ENCODE results near the gene RINT1. TPM values are rescaled to one million over a fixed set of nuclear protein-coding genes. Genes with fewer than 3 reads are reported as not detected.
"Not testable (repeated sequence)": the region's sequence is repeated elsewhere in the genome, so short reads cannot be mapped to it uniquely, and the experiment has no call there.

Gene RINT1
- total RNA-seq, 1 experiment from 2014 or later: 7.8 TPM

DNA sequence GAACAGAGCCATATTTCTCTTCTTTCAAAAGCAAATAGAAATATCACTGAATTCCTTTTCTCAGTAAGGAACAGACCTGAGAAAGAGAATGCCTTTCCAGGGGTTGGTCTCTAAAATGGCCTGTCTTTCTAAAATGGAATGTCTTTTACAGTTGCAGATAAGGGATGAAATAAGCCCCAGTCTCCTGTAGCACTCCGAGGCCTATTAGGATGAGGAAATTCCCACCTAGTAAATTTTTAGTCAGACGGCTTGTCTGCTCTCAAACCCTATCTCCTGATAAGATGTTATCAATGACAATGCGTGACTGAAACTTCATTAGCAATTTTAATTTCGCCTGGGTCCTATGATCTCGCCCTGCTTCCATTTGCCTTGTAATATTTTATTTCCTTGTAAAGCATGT is 52.2 kb downstream of the RINT1 start:
- Histone ChIP-seq H3K9me3 (no peaks in the 10 kb centered on the region), H3K4me3 (no peak overlapping the region), H3K27me3 (no peaks in the 10 kb centered on the region), H3K36me3 (no peaks in the 10 kb centered on the region)
- no peak for DNase-seq

DNA sequence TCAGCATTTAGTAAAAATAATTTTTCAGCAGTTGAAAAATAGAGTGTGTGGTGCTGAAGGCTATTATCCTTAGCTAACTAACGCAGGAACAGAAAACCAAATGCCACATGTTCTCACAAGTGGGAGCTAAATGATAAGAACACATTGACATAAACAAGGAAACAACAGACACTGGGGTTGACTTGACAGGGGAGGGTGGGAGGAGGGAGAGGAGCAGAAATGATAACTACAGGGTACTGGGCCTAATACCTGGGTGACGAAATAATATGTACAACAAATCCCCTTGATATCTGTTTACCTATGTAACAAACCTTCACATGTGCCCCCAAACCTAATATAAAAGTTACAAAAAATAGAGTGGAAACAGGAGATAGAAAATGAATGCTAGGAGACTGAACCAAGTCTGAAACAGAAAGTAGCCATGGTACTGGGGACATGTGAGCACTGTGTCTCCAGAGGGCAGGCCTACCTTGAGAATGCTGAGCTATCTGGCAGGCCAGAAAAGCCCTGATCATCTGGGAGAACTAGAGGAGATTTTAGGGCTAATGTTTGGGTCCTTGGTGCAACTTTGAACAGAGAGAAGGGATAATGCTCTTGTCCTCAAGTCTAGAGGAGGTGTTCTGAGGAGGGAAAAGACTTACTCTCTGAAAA is 54.0 kb downstream of the RINT1 start:
- no peak for DNase-seq
- Histone ChIP-seq H3K9me3 (no peaks in the 10 kb centered on the region), H3K36me3 (no peaks in the 10 kb centered on the region), H3K27me3 (no peaks in the 10 kb centered on the region), H3K4me3 (no peak overlapping the region)

- H3K9me3 ChIP-seq: no peaks in the 10 kb centered on the region
- no peaks in the 10 kb centered on the region for H3K36me3 ChIP-seq
- DNase-seq: no peak
- H3K4me3 ChIP-seq: no peak overlapping the region
- H3K27me3 ChIP-seq: no peaks in the 10 kb centered on the region
These were observed 56.1 kb downstream of the RINT1 start for GRCh38 chr7:105587909-105588635.

GRCh38 chr7:105589356-105590077 is 57.5 kb downstream of the RINT1 start:
- Histone ChIP-seq H3K27me3 (no peaks in the 10 kb centered on the region), H3K36me3 (no peaks in the 10 kb centered on the region), H3K9me3 (no peaks in the 10 kb centered on the region), H3K4me3 (no peak overlapping the region)
- DNase-seq: peak; percentile 44

DNA sequence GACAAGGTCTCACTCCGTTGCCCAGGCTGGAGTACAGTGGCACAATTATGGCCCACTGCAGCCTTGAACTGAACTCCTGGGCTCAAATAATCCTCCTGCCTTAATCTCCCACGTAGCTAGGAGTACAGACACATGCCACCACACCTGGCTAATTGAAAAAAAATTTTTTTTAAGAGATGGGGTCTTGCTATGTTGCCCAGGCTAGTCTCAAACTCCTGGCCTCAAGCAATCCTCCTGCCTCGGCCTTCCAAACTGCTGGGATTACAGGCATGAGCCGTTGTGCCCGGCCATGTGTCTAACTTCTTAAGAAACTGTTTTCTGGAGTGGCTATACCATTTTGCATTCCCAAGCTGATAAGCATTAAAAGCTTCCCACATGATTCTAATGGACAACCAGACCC is 58.8 kb downstream of the RINT1 start:
- H3K4me3 ChIP-seq: no peak overlapping the region
- no peak for DNase-seq
- no peaks in the 10 kb centered on the region for H3K9me3 ChIP-seq
- no peaks in the 10 kb centered on the region for H3K27me3 ChIP-seq
- no peaks in the 10 kb centered on the region for H3K36me3 ChIP-seq

DNA sequence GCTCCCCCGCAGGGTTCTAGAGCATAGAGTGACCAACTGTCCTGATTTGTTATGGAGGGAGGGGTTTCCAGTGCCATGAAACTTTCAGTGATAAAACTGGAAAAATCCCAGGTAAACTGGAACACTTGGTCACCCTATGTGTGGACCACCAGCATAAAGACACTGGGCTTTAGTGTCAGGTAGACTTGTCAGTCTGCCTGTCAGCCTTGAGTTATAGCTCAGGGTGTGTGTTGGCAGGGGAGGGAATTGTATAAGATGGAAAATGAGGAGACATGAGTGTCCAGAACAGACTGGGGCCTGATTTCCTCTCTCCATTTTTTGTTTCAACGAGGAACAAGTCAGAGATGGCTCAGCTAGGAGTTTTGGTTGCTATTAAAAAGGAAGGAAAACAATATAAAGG is 59.5 kb downstream of the RINT1 start:
- no peak for DNase-seq
- H3K27me3 ChIP-seq: no peaks in the 10 kb centered on the region

DNA sequence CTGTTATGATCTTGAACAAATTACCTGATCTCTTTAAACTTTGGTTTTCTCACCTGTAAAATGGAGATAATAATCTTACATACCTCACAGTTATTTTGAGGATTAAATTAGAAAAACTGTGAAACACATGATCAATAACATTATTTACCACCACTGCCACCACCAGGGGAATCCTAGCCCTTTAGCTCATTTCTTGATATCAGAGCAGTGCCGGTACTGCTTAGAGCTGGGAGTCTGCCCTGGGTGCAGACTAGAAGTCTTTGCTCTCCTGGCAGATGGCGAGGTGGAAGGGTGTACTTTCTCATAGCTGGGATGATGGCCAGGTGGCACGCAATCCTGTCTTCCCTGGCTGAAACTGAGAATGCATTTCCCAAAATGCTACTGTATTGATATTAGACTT is 62.0 kb downstream of the RINT1 start:
- no peak overlapping the region for H3K4me3 ChIP-seq
- peak; percentile 22 for DNase-seq
- no peaks in the 10 kb centered on the region for H3K27me3 ChIP-seq
- H3K9me3 ChIP-seq: no peaks in the 10 kb centered on the region
- no peaks in the 10 kb centered on the region for H3K36me3 ChIP-seq

More for the DNA sequence above, 59.5 kb downstream of the RINT1 start:
- Histone ChIP-seq H3K9me3 (no peaks in the 10 kb centered on the region), H3K4me3 (no peak overlapping the region), H3K36me3 (no peaks in the 10 kb centered on the region)

DNA sequence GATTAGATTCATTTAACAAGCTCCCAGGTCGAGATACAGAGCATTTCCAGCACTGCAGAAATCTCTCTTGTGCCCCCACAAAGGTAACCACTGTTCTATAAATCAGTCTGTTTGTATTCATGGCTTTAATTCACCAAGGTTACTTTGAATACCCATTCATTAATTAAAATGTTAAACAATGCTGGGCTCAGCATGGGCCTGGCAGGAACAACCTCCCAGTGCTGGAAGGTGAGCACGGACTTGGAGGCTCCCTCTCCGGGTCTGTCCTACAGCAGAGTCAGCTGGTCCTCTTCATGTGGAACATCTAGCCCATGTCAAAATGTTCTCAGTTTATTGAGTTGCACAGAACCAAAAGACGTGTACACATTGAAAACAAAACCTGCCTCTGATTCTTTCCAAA is 64.9 kb downstream of the RINT1 start:
- DNase-seq: no peak
- no peak overlapping the region for H3K4me3 ChIP-seq

GRCh38 chr7:105599080-105599479 is 67.1 kb downstream of the RINT1 start:
- not testable (repeated sequence) for H3K9me3 ChIP-seq, H3K36me3 ChIP-seq, DNase-seq, H3K27me3 ChIP-seq, H3K4me3 ChIP-seq

More for the DNA sequence above, 64.9 kb downstream of the RINT1 start:
- Histone ChIP-seq H3K27me3 (no peaks in the 10 kb centered on the region), H3K36me3 (no peaks in the 10 kb centered on the region), H3K9me3 (no peaks in the 10 kb centered on the region)

GRCh38 chr7:105599551-105599950 is 67.5 kb downstream of the RINT1 start:
- H3K9me3 ChIP-seq: no peaks in the 10 kb centered on the region
- DNase-seq: no peak
- H3K36me3 ChIP-seq: no peaks in the 10 kb centered on the region
- H3K27me3 ChIP-seq: no peaks in the 10 kb centered on the region
- no peak overlapping the region for H3K4me3 ChIP-seq

DNA sequence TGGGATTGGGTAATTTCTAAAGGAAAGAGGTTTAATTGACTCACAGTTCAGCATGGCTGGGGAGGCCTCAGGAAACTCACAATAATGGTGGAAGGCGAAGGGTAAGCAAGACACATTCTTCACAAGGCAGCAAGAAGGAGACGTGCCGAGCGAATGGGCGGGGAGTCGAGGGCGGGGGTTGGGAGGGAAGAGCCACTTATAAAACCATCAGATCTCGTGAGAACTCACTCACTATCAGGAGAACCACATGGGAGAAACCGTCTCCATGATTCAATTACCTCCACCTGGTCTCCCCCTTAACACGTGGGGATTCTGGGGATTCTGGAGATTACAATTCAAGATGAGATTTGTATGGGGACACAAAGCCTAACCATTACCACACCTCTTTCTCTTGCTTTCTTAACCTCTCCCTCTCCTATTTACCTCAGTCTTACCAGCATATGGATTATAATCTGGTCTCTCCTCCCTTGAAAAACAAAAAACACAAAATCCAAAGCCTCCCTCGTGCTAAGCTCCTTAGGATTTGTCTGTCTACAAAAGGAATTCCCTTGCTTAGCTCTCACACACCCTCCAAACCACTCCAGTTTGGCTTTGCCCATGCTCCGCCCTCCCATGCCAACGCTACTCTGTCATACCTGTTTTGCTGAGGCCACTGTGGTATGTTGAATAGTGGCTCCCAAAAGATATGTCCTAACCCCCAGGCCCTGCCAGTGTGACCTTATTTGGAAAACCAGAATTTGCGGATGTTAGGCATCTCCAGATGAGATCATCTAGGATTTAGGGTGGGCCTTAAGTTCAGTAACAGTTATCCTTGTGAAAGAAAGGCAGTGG is 68.9 kb downstream of the RINT1 start:
- no peaks in the 10 kb centered on the region for H3K36me3 ChIP-seq
- no peak for DNase-seq
- H3K27me3 ChIP-seq: no peaks in the 10 kb centered on the region
- H3K4me3 ChIP-seq: no peak overlapping the region
- no peaks in the 10 kb centered on the region for H3K9me3 ChIP-seq

GRCh38 chr7:105602325-105603305 is 70.6 kb downstream of the RINT1 start:
- DNase-seq: no peak
- no peaks in the 10 kb centered on the region for H3K9me3 ChIP-seq
- H3K4me3 ChIP-seq: no peak overlapping the region
- no peaks in the 10 kb centered on the region for H3K27me3 ChIP-seq
- H3K36me3 ChIP-seq: no peaks in the 10 kb centered on the region

DNA sequence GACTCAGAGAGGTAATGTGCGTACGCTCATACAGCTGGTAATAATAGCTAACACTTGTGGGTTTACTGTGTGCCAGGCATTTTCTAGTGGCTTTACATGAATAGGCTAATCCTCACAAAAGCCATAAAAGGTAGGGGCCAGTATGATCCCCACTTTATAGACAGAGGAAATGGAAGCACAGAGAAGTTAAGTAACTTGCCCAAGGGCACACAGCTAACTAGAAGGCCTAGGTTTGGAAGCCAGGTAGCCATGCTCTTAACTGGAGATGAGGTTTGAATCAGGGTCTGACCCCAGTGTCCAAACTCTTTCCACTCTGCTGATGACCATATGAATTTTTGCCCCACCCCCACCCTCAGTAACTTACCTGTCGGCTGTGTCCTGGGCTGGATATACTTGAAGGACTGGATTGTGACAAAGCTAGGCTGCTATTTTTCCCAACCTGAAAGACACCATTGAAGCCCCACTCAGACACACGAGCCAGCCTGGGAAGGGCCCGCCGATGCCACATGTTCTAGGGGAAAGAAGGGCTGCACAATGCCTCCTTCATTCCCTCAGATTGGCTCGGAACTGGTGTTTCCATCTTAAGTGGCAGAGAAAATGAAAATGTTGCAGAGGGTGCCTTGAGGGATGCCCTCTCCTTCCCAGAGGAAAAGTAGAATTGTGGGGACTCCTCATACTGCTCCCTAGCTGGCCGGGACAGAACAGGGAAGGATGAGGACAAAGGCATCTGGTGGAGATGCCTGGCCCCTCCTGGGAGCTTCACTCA is 78.3 kb downstream of the RINT1 start:
- no peaks in the 10 kb centered on the region for H3K9me3 ChIP-seq
- no peak overlapping the region for H3K4me3 ChIP-seq
- H3K36me3 ChIP-seq: no peaks in the 10 kb centered on the region
- H3K27me3 ChIP-seq: no peaks in the 10 kb centered on the region
- DNase-seq: no peak

GRCh38 chr7:105611856-105612775 is 80.1 kb downstream of the RINT1 start:
- Histone ChIP-seq H3K27me3 (no peaks in the 10 kb centered on the region), H3K36me3 (no peaks in the 10 kb centered on the region), H3K9me3 (no peaks in the 10 kb centered on the region), H3K4me3 (no peak overlapping the region)
- DNase-seq: no peak

Measured in MG63 (cell line).